SK-N-SH (cell line): ENCODE results near the gene CRISP2. TPM values are rescaled to one million over a fixed set of nuclear protein-coding genes. Genes with fewer than 3 reads are reported as not detected.

Experiments
- CTCF ChIA-PET: fragments of 300-600, 350-600 bp; formaldehyde crosslinking; extraction: SDS; loops from one replicate; lab custom pipeline; 2021; lab: Yijun Ruan, JAX
- POLR2A ChIA-PET: fragments of 350-600 bp; sonication (Branson Sonifier 250); formaldehyde crosslinking; extraction: SDS; loops from one replicate; lab custom pipeline; 2020; ENCODE audit warnings: antibody characterized with exemption, inconsistent platforms; lab: Yijun Ruan, JAX
- DNase-seq: peaks from one replicate; pipeline ENCODE4 v3.0.0; 2012
- H2AFZ ChIP-seq: fragments of 200-600 bp; sonication (generic); 2 replicates; pipeline ENCODE4 v1.8.1; 2016; ENCODE audit warnings: antibody characterized with exemption, mild to moderate bottlenecking, low read depth
- H3F3A ChIP-seq: fragments of 200-600 bp; sonication (generic); replicated peaks from 2 replicates; pipeline ENCODE3; 2016; ENCODE audit warnings: antibody characterized with exemption, mild to moderate bottlenecking; ENCODE audit not compliant: insufficient read depth
- H3K27ac ChIP-seq, 2 experiments: fragments of 200-500 bp in 1 of 2; fragments of 200-600 bp in 1 of 2; sonication (Bioruptor generic) in 1 of 2; sonication (generic), shearing (Covaris generic) in 1 of 2; 2 replicates each; pipeline versions ENCODE4 v1.5.1 to v1.6.1; 2014 to 2016; ENCODE audit warnings: low read depth in 2 of 2, inconsistent platforms in 1 of 2, low read length in 1 of 2, mild to moderate bottlenecking in 1 of 2, mixed read lengths in 1 of 2
- H3K27me3 ChIP-seq: fragments of 200-600 bp; sonication (generic), shearing (Covaris generic); 2 replicates; pipeline ENCODE4 v1.6.1; 2016; ENCODE audit warnings: mixed run types; ENCODE audit not compliant: insufficient read depth
- H3K36me3 ChIP-seq, 2 experiments: fragments of 200-500 bp in 1 of 2; fragments of 200-600 bp in 1 of 2; sonication (Bioruptor generic) in 1 of 2; sonication (generic) in 1 of 2; replicated peaks in 1 of 2; 2 replicates each; pipeline versions ENCODE3 to v1.5.1; 2014 to 2016; ENCODE audit warnings: low read length in 1 of 2, mild to moderate bottlenecking in 1 of 2; ENCODE audit not compliant: insufficient read depth in 2 of 2, control insufficient read depth in 1 of 2
- H3K4me1 ChIP-seq, 2 experiments: fragments of 200-500 bp in 1 of 2; fragments of 200-600 bp in 1 of 2; sonication (Bioruptor generic) in 1 of 2; sonication (generic), shearing (Covaris generic) in 1 of 2; 2 replicates each; pipeline versions ENCODE4 v1.5.1 to v1.6.1; 2014 to 2016; ENCODE audit warnings: low read depth in 1 of 2, low read length in 1 of 2, mixed run types in 1 of 2; ENCODE audit not compliant: insufficient read depth in 2 of 2, control insufficient read depth in 1 of 2
- H3K4me2 ChIP-seq: fragments of 200-600 bp; sonication (generic), shearing (Covaris generic); 2 replicates; pipeline ENCODE4 v1.6.1; 2017; ENCODE audit warnings: mixed run types
- H3K4me3 ChIP-seq, 2 experiments: fragments of 200-500 bp in 1 of 2; fragments of 200-600 bp in 1 of 2; sonication (Bioruptor generic) in 1 of 2; sonication (generic), shearing (Covaris generic) in 1 of 2; 2 replicates each; pipeline versions ENCODE4 v1.5.1 to v1.8.1; 2014 to 2016; ENCODE audit warnings: low read depth in 2 of 2, inconsistent platforms in 1 of 2, low read length in 1 of 2, mild to moderate bottlenecking in 1 of 2, mixed read lengths in 1 of 2, moderate library complexity in 1 of 2
- H3K79me2 ChIP-seq: fragments of 200-600 bp; sonication (generic); 2 replicates; pipeline ENCODE4 v1.8.1; 2017; ENCODE audit warnings: mild to moderate bottlenecking; ENCODE audit not compliant: insufficient read depth
- H3K9ac ChIP-seq: fragments of 200-600 bp; sonication (generic); 2 replicates; pipeline ENCODE4 v1.6.1; 2017; ENCODE audit warnings: mixed run types
- H3K9me2 ChIP-seq: fragments of 200-600 bp; sonication (generic); 2 replicates; pipeline ENCODE4 v1.6.1; 2017; ENCODE audit warnings: mixed run types
- H3K9me3 ChIP-seq: fragments of 200-600 bp; sonication (generic); 2 replicates; pipeline ENCODE4 v1.6.1; 2017; ENCODE audit warnings: mixed run types, mild to moderate bottlenecking, moderate library complexity
- H4K20me1 ChIP-seq: fragments of 200-600 bp; sonication (generic); 2 replicates; pipeline ENCODE4 v1.6.1; 2017; ENCODE audit warnings: mild to moderate bottlenecking, mixed run types; ENCODE audit not compliant: insufficient read depth
- CHD2 ChIP-seq: fragments of 150-350 bp; IDR thresholded peaks from 2 replicates; pipeline ENCODE4 v1.6.1; 2018; ENCODE audit warnings: low read length; ENCODE audit not compliant: partially characterized antibody
- EZH2phosphoT487 ChIP-seq: fragments of 200-600 bp; sonication (generic); IDR thresholded peaks from 2 replicates; pipeline ENCODE4 v1.6.1; 2017; ENCODE audit warnings: low read depth, mixed run types, mild to moderate bottlenecking, antibody characterized with exemption, moderate library complexity, borderline replicate concordance
- FOSL2 ChIP-seq: IDR thresholded peaks from 2 replicates; pipeline ENCODE4 v1.4.0; 2012; ENCODE audit warnings: low read depth, mild to moderate bottlenecking, moderate library complexity, borderline replicate concordance
- FOXJ3 ChIP-seq: sonication (generic); formaldehyde crosslinking; IDR thresholded peaks from 2 replicates; pipeline ENCODE4 v1.5.1; 2020; ENCODE audit warnings: mild to moderate bottlenecking, missing genetic modification reagents
- FOXM1 ChIP-seq: IDR thresholded peaks from 2 replicates; pipeline ENCODE4 v1.4.0; 2012; ENCODE audit warnings: low read depth, mild to moderate bottlenecking
- GABPA ChIP-seq: IDR thresholded peaks from 2 replicates; pipeline ENCODE4 v1.4.0; 2012; ENCODE audit warnings: low read depth, mild to moderate bottlenecking
- MEF2A ChIP-seq: IDR thresholded peaks from 2 replicates; pipeline ENCODE4 v1.4.0; 2012; ENCODE audit warnings: low read depth, borderline replicate concordance
- PBX3 ChIP-seq: IDR thresholded peaks from 2 replicates; pipeline ENCODE4; 2012
- POLR2AphosphoS5 ChIP-seq: IDR thresholded peaks from 2 replicates; pipeline ENCODE4 v1.6.1; 2012; ENCODE audit warnings: low read depth, low read length
- RCOR1 ChIP-seq: fragments of 150-350 bp; IDR thresholded peaks from 2 replicates; pipeline ENCODE4 v1.6.1; 2017; ENCODE audit warnings: antibody characterized with exemption, low read length
- RXRA ChIP-seq: IDR thresholded peaks from 2 replicates; pipeline ENCODE4 v1.4.0; 2012; ENCODE audit warnings: low read depth, mild to moderate bottlenecking, borderline replicate concordance
- YY1 ChIP-seq: IDR thresholded peaks from 2 replicates; pipeline ENCODE4 v1.4.0; 2012; ENCODE audit warnings: low read depth, mild to moderate bottlenecking
- WGBS: methylation state at CpG from one replicate; pipeline ENCODE4 v1.1.6; 2017; ENCODE audit warnings: low lambda C conversion rate; 5-methylcytosine and 5-hydroxymethylcytosine counted together
- polyA plus RNA-seq, 3 experiments: library from polyadenylated mRNA; depleted of rRNA; stranded (reverse); fragments of >200 nt; gene quantifications; 2 replicates each; pipeline ENCODE4 v1.2.3, GENCODE V29; 2012
- TF ChIP-seq, protein P1 (sequence below): fragments of 150-350 bp; IDR thresholded peaks from 2 replicates; pipeline ENCODE4 v1.6.1; 2016; ENCODE audit warnings: mild to moderate bottlenecking, low read depth, low read length
- TF ChIP-seq, protein P2 (sequence below): IDR thresholded peaks from 2 replicates; pipeline ENCODE4 v1.4.0; 2012; ENCODE audit warnings: low read depth
- TF ChIP-seq, protein P3 (sequence below): IDR thresholded peaks from 2 replicates; pipeline ENCODE4 v1.6.1; 2012; ENCODE audit warnings: mild to moderate bottlenecking, low read depth, low read length, moderate library complexity

The CRISP2 gene
- polyA plus RNA-seq, 1 of the 3 experiments (the other 2 are of a cell fraction): not detected

DNA sequence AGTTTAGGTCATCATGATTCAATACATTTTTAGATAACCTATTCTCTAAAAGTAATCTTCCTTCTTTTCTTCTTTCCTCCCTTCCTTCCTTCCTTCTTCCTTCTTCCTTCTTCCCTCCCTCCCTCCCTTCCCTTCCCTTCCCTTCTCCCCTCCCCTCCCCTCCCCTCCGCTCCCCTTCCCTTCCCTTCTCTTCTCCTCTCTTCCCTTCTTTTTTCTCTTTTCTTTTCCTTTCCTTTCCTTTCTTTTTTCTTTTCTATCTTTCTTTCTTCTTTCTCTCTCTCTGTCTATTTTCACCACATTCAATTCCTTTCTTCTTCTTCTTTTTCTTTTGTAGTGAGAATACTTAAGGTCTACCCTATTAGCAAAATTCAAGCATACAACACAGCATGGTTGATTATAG is 59.4 kb downstream of the CRISP2 start:
- Histone ChIP-seq H3K79me2 (no peaks in the 10 kb centered on the region), H3K27ac (no peak overlapping the region), H3K4me3 (no peak overlapping the region), H3K9ac (no peak overlapping the region), H4K20me1 (no peaks in the 10 kb centered on the region), H3K36me3 (no peaks in the 10 kb centered on the region), H3F3A (no peaks in the 10 kb centered on the region), H3K4me1 (no peaks in the 10 kb centered on the region), H3K27me3 (no peaks in the 10 kb centered on the region), H3K9me3 (no peaks in the 10 kb centered on the region), H2AFZ (no peak overlapping the region), H3K9me2 (no peaks in the 10 kb centered on the region), H3K4me2 (no peak overlapping the region)
- ChIA-PET POLR2A (no interaction called here), CTCF (no interaction called here)
- TF ChIP-seq EZH2phosphoT487: no peak
- TF ChIP-seq PBX3: no peak
- TF ChIP-seq YY1: no peak
- no peak for TF ChIP-seq FOXM1
- no peak for TF ChIP-seq POLR2AphosphoS5
- TF ChIP-seq RCOR1: no peak
- TF ChIP-seq FOXJ3 (CRISPR knock-in tag): no peak
- TF ChIP-seq, protein P1, sequence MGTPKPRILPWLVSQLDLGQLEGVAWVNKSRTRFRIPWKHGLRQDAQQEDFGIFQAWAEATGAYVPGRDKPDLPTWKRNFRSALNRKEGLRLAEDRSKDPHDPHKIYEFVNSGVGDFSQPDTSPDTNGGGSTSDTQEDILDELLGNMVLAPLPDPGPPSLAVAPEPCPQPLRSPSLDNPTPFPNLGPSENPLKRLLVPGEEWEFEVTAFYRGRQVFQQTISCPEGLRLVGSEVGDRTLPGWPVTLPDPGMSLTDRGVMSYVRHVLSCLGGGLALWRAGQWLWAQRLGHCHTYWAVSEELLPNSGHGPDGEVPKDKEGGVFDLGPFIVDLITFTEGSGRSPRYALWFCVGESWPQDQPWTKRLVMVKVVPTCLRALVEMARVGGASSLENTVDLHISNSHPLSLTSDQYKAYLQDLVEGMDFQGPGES: no peak
- TF ChIP-seq, protein P2, sequence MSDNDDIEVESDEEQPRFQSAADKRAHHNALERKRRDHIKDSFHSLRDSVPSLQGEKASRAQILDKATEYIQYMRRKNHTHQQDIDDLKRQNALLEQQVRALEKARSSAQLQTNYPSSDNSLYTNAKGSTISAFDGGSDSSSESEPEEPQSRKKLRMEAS: no peak
- TF ChIP-seq GABPA: no peak
- DNase-seq: no peak
- 9% methylated on average over 1 of the region's 1 CpG for WGBS

- H3F3A ChIP-seq: no peaks in the 10 kb centered on the region
- no peaks in the 10 kb centered on the region for H3K36me3 ChIP-seq
- H3K4me1 ChIP-seq: no peaks in the 10 kb centered on the region
- no peaks in the 10 kb centered on the region for H3K27me3 ChIP-seq
- H3K9ac ChIP-seq: no peak overlapping the region
- H3K4me3 ChIP-seq: no peak overlapping the region
- POLR2A ChIA-PET: no interaction called here
- H4K20me1 ChIP-seq: no peaks in the 10 kb centered on the region
- TF ChIP-seq MEF2A (no peak), RXRA (no peak), FOSL2 (no peak), CHD2 (no peak)
- TF ChIP-seq, protein P2: no peak
- TF ChIP-seq, protein P3, sequence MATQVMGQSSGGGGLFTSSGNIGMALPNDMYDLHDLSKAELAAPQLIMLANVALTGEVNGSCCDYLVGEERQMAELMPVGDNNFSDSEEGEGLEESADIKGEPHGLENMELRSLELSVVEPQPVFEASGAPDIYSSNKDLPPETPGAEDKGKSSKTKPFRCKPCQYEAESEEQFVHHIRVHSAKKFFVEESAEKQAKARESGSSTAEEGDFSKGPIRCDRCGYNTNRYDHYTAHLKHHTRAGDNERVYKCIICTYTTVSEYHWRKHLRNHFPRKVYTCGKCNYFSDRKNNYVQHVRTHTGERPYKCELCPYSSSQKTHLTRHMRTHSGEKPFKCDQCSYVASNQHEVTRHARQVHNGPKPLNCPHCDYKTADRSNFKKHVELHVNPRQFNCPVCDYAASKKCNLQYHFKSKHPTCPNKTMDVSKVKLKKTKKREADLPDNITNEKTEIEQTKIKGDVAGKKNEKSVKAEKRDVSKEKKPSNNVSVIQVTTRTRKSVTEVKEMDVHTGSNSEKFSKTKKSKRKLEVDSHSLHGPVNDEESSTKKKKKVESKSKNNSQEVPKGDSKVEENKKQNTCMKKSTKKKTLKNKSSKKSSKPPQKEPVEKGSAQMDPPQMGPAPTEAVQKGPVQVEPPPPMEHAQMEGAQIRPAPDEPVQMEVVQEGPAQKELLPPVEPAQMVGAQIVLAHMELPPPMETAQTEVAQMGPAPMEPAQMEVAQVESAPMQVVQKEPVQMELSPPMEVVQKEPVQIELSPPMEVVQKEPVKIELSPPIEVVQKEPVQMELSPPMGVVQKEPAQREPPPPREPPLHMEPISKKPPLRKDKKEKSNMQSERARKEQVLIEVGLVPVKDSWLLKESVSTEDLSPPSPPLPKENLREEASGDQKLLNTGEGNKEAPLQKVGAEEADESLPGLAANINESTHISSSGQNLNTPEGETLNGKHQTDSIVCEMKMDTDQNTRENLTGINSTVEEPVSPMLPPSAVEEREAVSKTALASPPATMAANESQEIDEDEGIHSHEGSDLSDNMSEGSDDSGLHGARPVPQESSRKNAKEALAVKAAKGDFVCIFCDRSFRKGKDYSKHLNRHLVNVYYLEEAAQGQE: no peak
- H3K79me2 ChIP-seq: no peaks in the 10 kb centered on the region
- CTCF ChIA-PET: no interaction called here
- 9% methylated on average over 2 of the region's 2 CpGs for WGBS
- H3K9me3 ChIP-seq: no peaks in the 10 kb centered on the region
- H3K27ac ChIP-seq: no peak overlapping the region
- no peak overlapping the region for H3K4me2 ChIP-seq
- H3K9me2 ChIP-seq: no peaks in the 10 kb centered on the region
- DNase-seq: no peak
- no peak overlapping the region for H2AFZ ChIP-seq
Observed at GRCh38 chr6:49653438-49653837, 59.9 kb downstream of the CRISP2 start.
